NCI-H524 (cell line): ENCODE measurements around the gene RHBDF2.
A peak's percentile ranks its signal among the peaks of the same experiment; 100 is the strongest.

Experiments used
- DNase-seq, 2 experiments: peaks; one replicate each; lab custom pipeline; 2025; lab: John Stamatoyannopoulos, UW

RHBDF2 gene

GRCh38 chr17:76479515-76480060, 21.6 kb downstream of the RHBDF2 start:
- no peak for DNase-seq

- DNase-seq: no peak
Measured at GRCh38 chr17:76478730-76479514, 22.3 kb downstream of the RHBDF2 start.

GRCh38 chr17:76478097-76478496, 23.1 kb downstream of the RHBDF2 start:
- no peak for DNase-seq

- no peak for DNase-seq
Measured at GRCh38 chr17:76477576-76477975, 23.6 kb downstream of the RHBDF2 start.

- no peak for DNase-seq
Measured at GRCh38 chr17:76476736-76477135, 24.5 kb downstream of the RHBDF2 start.

- no peak for DNase-seq
Measured at GRCh38 chr17:76475302-76475701, 25.9 kb downstream of the RHBDF2 start.

GRCh38 chr17:76474894-76475293, 26.3 kb downstream of the RHBDF2 start:
- DNase-seq: no peak

- no peak for DNase-seq
Measured at GRCh38 chr17:76474238-76474637, 27.0 kb downstream of the RHBDF2 start.

GRCh38 chr17:76473541-76473985, 27.7 kb downstream of the RHBDF2 start:
- DNase-seq: no peak

GRCh38 chr17:76472726-76473125, 28.5 kb downstream of the RHBDF2 start:
- no peak for DNase-seq

- no peak for DNase-seq
Measured at GRCh38 chr17:76472258-76472645, 29.0 kb downstream of the RHBDF2 start.

GRCh38 chr17:76471498-76472257, 29.5 kb downstream of the RHBDF2 start:
- DNase-seq: no peak

GRCh38 chr17:76469991-76470739, 31.1 kb downstream of the RHBDF2 start:
- DNase-seq: no peak

GRCh38 chr17:76469076-76469990, 31.9 kb downstream of the RHBDF2 start:
- peak in 1 of 2 experiments; percentile 28 for DNase-seq

GRCh38 chr17:76468634-76469010, 32.6 kb downstream of the RHBDF2 start:
- DNase-seq: no peak

GRCh38 chr17:76467809-76468633, 33.2 kb downstream of the RHBDF2 start:
- peak; percentile 90 to 93 for DNase-seq

- peak; percentile 100 for DNase-seq
Measured at GRCh38 chr17:76467366-76467765, 33.9 kb downstream of the RHBDF2 start, which contains the start of gene AANAT. Gene AANAT, plus strand, starts transcription at chr17:76467603. Its CDS starts 1,144 bp downstream, at chr17:76468747.

- DNase-seq: peak in 1 of 2 experiments; percentile 63
Measured at GRCh38 chr17:76466775-76467130, 34.5 kb downstream of the RHBDF2 start.

GRCh38 chr17:76462556-76463290, 38.5 kb downstream of the RHBDF2 start:
- no peak for DNase-seq
